Neural cell (in vitro differentiated cells): ENCODE data around the gene BCAS1.

Experiments
- EP300 ChIP-seq: fragments of 450-650 bp; conservative IDR thresholded peaks from 2 replicates; pipeline ENCODE4 v1.6.1; 2014; ENCODE audit warnings: antibody characterized with exemption, mild to moderate bottlenecking, moderate library complexity; ENCODE audit not compliant: poor library complexity, severe bottlenecking
- EZH2 ChIP-seq: fragments of 200-600, 300-800 bp; shearing (Covaris generic), sonication (generic); IDR thresholded peaks from 2 replicates; pipeline ENCODE4 v1.6.1; 2014; ENCODE audit warnings: antibody characterized with exemption, low read length, borderline replicate concordance, mild to moderate bottlenecking; ENCODE audit not compliant: insufficient read depth, poor library complexity, severe bottlenecking
- MXI1 ChIP-seq: fragments of 450-650 bp; conservative IDR thresholded peaks from 2 replicates; pipeline ENCODE4 v1.6.1; 2014; ENCODE audit warnings: antibody characterized with exemption, mild to moderate bottlenecking; ENCODE audit not compliant: poor library complexity, severe bottlenecking
- POLR2AphosphoS5 ChIP-seq: IDR thresholded peaks from 2 replicates; pipeline ENCODE4 v1.6.1; 2012
- RAD21 ChIP-seq: fragments of 450-650 bp; conservative IDR thresholded peaks from 2 replicates; pipeline ENCODE4 v1.6.1; 2014; ENCODE audit warnings: antibody characterized with exemption, mild to moderate bottlenecking, moderate library complexity
- SMC3 ChIP-seq: fragments of 450-650 bp; conservative IDR thresholded peaks from 2 replicates; pipeline ENCODE4 v1.6.1; 2014; ENCODE audit warnings: antibody characterized with exemption, mild to moderate bottlenecking, moderate library complexity; ENCODE audit not compliant: poor library complexity
- TAF1 ChIP-seq: IDR thresholded peaks from 2 replicates; pipeline ENCODE4 v1.6.1; 2012; ENCODE audit warnings: low read depth
- TF ChIP-seq, protein P1 (sequence below): fragments of 450-650 bp; IDR thresholded peaks from 2 replicates; pipeline ENCODE4 v1.5.1; 2014; ENCODE audit warnings: antibody characterized with exemption, mild to moderate bottlenecking, moderate library complexity; ENCODE audit not compliant: poor library complexity, severe bottlenecking
- TF ChIP-seq, protein P2 (sequence below): IDR thresholded peaks from 2 replicates; pipeline ENCODE4 v1.6.1; 2012; ENCODE audit warnings: borderline replicate concordance

DNA sequence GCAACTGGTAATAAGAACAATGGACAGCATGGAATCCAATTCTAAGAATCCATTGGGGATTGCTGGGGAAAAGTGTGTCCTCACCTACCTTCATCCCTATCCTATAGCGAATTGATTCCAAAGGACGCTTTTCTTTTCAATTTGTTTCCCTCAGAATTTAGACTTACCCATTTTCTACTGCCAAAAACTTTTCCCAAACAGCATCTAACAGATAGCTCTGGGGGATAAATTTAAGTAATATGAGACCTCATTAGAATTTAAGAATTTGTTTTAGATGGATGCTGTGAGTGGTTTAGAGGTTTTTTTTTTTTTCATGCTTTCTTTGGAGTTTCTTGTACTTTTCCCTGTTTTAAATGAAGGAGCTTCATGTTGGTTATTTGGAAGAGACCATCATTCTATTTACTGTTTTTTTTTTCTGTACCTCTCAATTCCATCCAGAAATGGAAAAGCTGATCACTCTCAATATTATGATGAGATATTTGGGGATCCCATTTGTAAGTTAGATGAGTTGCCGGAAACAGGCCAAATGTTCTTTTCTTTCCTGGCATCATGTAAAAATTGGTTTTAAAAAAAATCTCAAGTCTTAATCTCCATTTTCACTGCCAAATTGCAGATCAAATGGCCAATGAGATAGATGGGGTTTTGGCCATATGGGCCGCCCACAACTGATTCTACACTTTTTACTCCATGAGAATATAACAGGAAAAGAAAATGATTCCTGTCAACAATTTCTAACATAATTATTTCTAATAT is 105.7 kb downstream of the BCAS1 start:
- TF ChIP-seq EP300 (no peak), POLR2AphosphoS5 (no peak), SMC3 (no peak), EZH2 (no peak), RAD21 (no peak), MXI1 (no peak), TAF1 (no peak)
- TF ChIP-seq, protein P1, sequence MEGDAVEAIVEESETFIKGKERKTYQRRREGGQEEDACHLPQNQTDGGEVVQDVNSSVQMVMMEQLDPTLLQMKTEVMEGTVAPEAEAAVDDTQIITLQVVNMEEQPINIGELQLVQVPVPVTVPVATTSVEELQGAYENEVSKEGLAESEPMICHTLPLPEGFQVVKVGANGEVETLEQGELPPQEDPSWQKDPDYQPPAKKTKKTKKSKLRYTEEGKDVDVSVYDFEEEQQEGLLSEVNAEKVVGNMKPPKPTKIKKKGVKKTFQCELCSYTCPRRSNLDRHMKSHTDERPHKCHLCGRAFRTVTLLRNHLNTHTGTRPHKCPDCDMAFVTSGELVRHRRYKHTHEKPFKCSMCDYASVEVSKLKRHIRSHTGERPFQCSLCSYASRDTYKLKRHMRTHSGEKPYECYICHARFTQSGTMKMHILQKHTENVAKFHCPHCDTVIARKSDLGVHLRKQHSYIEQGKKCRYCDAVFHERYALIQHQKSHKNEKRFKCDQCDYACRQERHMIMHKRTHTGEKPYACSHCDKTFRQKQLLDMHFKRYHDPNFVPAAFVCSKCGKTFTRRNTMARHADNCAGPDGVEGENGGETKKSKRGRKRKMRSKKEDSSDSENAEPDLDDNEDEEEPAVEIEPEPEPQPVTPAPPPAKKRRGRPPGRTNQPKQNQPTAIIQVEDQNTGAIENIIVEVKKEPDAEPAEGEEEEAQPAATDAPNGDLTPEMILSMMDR, result no peak
- TF ChIP-seq, protein P2, sequence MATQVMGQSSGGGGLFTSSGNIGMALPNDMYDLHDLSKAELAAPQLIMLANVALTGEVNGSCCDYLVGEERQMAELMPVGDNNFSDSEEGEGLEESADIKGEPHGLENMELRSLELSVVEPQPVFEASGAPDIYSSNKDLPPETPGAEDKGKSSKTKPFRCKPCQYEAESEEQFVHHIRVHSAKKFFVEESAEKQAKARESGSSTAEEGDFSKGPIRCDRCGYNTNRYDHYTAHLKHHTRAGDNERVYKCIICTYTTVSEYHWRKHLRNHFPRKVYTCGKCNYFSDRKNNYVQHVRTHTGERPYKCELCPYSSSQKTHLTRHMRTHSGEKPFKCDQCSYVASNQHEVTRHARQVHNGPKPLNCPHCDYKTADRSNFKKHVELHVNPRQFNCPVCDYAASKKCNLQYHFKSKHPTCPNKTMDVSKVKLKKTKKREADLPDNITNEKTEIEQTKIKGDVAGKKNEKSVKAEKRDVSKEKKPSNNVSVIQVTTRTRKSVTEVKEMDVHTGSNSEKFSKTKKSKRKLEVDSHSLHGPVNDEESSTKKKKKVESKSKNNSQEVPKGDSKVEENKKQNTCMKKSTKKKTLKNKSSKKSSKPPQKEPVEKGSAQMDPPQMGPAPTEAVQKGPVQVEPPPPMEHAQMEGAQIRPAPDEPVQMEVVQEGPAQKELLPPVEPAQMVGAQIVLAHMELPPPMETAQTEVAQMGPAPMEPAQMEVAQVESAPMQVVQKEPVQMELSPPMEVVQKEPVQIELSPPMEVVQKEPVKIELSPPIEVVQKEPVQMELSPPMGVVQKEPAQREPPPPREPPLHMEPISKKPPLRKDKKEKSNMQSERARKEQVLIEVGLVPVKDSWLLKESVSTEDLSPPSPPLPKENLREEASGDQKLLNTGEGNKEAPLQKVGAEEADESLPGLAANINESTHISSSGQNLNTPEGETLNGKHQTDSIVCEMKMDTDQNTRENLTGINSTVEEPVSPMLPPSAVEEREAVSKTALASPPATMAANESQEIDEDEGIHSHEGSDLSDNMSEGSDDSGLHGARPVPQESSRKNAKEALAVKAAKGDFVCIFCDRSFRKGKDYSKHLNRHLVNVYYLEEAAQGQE, result no peak
